ENCODE results near the gene HAUS7.
"Not testable (repeated sequence)": the region's sequence is repeated elsewhere in the genome, so short reads cannot be mapped to it uniquely, and the experiment has no call there.

HAUS7 gene

DNA sequence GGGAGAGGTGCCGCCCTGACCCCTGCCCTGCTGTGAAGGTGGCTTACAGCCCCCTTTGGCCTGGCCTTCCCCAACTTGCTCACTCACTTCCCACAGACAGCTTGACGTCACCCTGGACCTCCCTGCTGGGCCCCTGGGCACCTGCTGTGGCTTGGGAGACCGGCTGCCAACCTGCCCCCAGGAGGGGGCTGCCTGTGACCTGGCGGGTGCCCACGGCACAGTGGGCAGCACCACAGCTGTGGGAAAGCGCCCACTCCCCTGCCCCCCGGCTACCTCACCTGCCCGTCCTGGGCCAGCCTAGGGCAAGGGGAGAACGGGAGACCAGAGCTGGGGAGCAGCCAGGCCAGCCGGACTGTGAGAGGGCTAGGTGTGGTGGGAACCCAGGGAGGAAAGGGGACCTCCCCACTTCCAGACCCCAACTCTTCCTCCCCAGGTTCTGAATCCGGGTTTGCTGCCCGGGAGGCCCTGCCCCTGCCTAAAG is 61.5 kb downstream of the HAUS7 start:
- Histone ChIP-seq H3K9me3 (ENCODE audit: severe bottlenecking) (no peaks in the 10 kb centered on the region), H3K4me3 (ENCODE audit: low read depth, low read length) (no peak overlapping the region), H3K36me3 (no peaks in the 10 kb centered on the region), H3K27me3 (ENCODE audit: insufficient read depth, low read depth, severe bottlenecking) (peaks cover 68% of the 10 kb centered on the region), H3K27ac (no peak overlapping the region)
- no peak for DNase-seq
- TF ChIP-seq, protein P1, sequence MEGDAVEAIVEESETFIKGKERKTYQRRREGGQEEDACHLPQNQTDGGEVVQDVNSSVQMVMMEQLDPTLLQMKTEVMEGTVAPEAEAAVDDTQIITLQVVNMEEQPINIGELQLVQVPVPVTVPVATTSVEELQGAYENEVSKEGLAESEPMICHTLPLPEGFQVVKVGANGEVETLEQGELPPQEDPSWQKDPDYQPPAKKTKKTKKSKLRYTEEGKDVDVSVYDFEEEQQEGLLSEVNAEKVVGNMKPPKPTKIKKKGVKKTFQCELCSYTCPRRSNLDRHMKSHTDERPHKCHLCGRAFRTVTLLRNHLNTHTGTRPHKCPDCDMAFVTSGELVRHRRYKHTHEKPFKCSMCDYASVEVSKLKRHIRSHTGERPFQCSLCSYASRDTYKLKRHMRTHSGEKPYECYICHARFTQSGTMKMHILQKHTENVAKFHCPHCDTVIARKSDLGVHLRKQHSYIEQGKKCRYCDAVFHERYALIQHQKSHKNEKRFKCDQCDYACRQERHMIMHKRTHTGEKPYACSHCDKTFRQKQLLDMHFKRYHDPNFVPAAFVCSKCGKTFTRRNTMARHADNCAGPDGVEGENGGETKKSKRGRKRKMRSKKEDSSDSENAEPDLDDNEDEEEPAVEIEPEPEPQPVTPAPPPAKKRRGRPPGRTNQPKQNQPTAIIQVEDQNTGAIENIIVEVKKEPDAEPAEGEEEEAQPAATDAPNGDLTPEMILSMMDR (IDR thresholded peaks at IDR 0.05; ENCODE audit: low read depth, low read length) = no peak

DNA sequence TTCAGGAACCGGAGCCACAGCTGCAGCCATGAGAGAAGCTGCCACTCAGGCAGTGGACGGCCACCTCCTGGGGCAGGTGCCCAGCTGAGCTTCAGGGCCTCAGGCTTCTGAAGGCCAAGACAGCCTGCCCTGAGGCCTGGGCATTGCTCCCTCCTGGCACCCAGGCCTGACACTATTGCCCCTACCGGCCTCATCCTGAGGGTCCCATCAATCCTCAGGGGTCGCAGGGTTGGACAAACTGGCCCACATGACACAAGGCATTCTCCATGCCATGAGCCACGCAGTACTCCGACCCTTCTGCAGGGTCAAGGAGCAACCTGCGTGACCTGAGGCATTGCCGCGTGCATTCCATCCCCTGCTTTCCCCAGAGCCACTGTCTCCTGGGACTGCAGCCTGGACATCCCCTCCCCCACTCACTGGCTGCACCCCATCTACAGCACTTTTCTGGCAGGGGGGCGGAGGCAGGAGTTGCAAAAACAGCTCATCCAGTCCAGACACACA is 62.1 kb downstream of the HAUS7 start:
- no peak overlapping the region for H3K4me3 ChIP-seq (ENCODE audit: low read depth, low read length)
- TF ChIP-seq, protein P1 (IDR thresholded peaks at IDR 0.05; ENCODE audit: low read depth, low read length) = no peak
- no peaks in the 10 kb centered on the region for H3K36me3 ChIP-seq
- H3K9me3 ChIP-seq (ENCODE audit: severe bottlenecking) = no peaks in the 10 kb centered on the region
- DNase-seq = no peak
- peaks cover 68% of the 10 kb centered on the region for H3K27me3 ChIP-seq (ENCODE audit: insufficient read depth, low read depth, severe bottlenecking)
- no peak overlapping the region for H3K27ac ChIP-seq

DNA sequence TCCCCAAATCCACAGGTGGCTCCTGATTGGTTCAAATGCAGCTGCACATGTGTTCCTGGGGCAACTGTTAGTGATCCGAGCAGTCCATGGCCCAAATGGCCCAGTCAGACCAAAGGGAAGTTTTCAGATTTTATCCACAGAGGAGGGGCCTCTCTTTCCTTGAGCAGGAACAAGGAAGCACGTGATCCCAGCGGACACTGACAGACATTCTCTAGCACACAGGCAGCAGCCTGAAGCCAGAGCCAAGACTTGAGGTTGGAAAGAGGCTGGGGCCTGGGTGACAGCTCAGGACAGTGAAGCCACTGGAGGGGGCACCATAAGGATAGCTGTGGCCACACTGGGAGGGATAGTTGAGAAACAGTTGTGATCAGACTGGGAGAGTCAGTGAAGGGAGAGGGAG is 62.6 kb downstream of the HAUS7 start:
- TF ChIP-seq, protein P1 (IDR thresholded peaks at IDR 0.05; ENCODE audit: low read depth, low read length) = no peak
- H3K4me3 ChIP-seq (ENCODE audit: low read depth, low read length) = no peak overlapping the region
- no peaks in the 10 kb centered on the region for H3K36me3 ChIP-seq
- H3K27me3 ChIP-seq (ENCODE audit: insufficient read depth, low read depth, severe bottlenecking) = peaks cover 69% of the 10 kb centered on the region
- no peak for DNase-seq
- H3K9me3 ChIP-seq (ENCODE audit: severe bottlenecking) = no peaks in the 10 kb centered on the region
- H3K27ac ChIP-seq = no peak overlapping the region

- no peak for DNase-seq
- no peak overlapping the region for H3K27ac ChIP-seq
- peaks cover 68% of the 10 kb centered on the region for H3K27me3 ChIP-seq (ENCODE audit: insufficient read depth, low read depth, severe bottlenecking)
- H3K9me3 ChIP-seq (ENCODE audit: severe bottlenecking) = no peaks in the 10 kb centered on the region
- TF ChIP-seq, protein P1 (IDR thresholded peaks at IDR 0.05; ENCODE audit: low read depth, low read length) = no peak
- no peak overlapping the region for H3K4me3 ChIP-seq (ENCODE audit: low read depth, low read length)
- H3K36me3 ChIP-seq = no peaks in the 10 kb centered on the region
These were observed 63.5 kb downstream of the HAUS7 start for GRCh38 chrX:153406903-153407302.

GRCh38 chrX:153406011-153406410 is 64.4 kb downstream of the HAUS7 start:
- TF ChIP-seq, protein P1 (IDR thresholded peaks at IDR 0.05; ENCODE audit: low read depth, low read length) = no peak
- no peak for DNase-seq

GRCh38 chrX:153405426-153405825 is 65.0 kb downstream of the HAUS7 start:
- TF ChIP-seq, protein P1 (IDR thresholded peaks at IDR 0.05; ENCODE audit: low read depth, low read length) = no peak
- H3K27ac ChIP-seq = no peak overlapping the region
- H3K9me3 ChIP-seq (ENCODE audit: severe bottlenecking) = peaks cover 2% of the 10 kb centered on the region
- no peaks in the 10 kb centered on the region for H3K36me3 ChIP-seq
- peaks cover 64% of the 10 kb centered on the region for H3K27me3 ChIP-seq (ENCODE audit: insufficient read depth, low read depth, severe bottlenecking)
- DNase-seq = no peak
- no peak overlapping the region for H3K4me3 ChIP-seq (ENCODE audit: low read depth, low read length)

More at GRCh38 chrX:153406011-153406410, 64.4 kb downstream of the HAUS7 start:
- Histone ChIP-seq H3K36me3 (no peaks in the 10 kb centered on the region), H3K4me3 (ENCODE audit: low read depth, low read length) (no peak overlapping the region), H3K9me3 (ENCODE audit: severe bottlenecking) (peaks cover 2% of the 10 kb centered on the region), H3K27me3 (ENCODE audit: insufficient read depth, low read depth, severe bottlenecking) (peaks cover 66% of the 10 kb centered on the region), H3K27ac (no peak overlapping the region)

DNA sequence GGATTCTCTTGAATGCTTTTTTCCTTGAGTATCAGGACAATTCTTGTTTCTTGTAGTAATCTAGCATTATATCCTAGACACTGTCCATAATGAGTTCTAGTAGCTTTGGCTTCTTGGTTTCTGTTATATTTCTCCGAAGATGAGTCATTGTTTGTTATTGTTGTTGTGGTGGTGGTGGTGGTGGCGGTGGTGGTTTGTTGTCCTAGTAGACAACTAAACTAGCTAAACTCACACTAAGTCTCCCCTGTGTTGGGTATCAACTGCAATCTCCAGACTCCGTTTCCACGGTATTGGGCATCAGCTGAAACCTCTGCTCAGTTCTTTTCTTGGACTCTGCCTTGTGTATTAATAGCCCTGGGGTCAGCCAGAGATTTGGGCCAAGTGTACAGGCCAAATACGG is 66.0 kb downstream of the HAUS7 start:
- H3K9me3 ChIP-seq (ENCODE audit: severe bottlenecking); H3K4me3 ChIP-seq (ENCODE audit: low read depth, low read length); H3K36me3 ChIP-seq; H3K27ac ChIP-seq; DNase-seq: not testable (repeated sequence)
- peaks cover 70% of the 10 kb centered on the region for H3K27me3 ChIP-seq (ENCODE audit: insufficient read depth, low read depth, severe bottlenecking)
